H1 (cell line): Measurements from ENCODE around the gene CHD9. TPM values are rescaled to one million over a fixed set of nuclear protein-coding genes. Genes with fewer than 3 reads are reported as not detected.

Source experiments
- CTCF ChIA-PET: fragments of 300-600 bp; sonication (Branson Sonifier 250); formaldehyde crosslinking; loops from one replicate; lab custom pipeline; 2021; ENCODE audit not compliant: partially characterized antibody; lab: Charles Lee
- POLR2A ChIA-PET: fragments of 300-600 bp; sonication (Branson Sonifier 250); formaldehyde crosslinking; loops from one replicate; lab custom pipeline; 2021; ENCODE audit warnings: inconsistent platforms; ENCODE audit not compliant: partially characterized antibody; lab: Charles Lee
- DNase-seq, 2 experiments: peaks; one replicate each; pipeline versions ENCODE4 v3.0.0 to v3.0.0-alpha.2; 2010 to 2022; ENCODE audit warnings: low spot score in 2 of 2, low read depth in 1 of 2, mixed read lengths in 1 of 2
- FAIRE-seq: peaks from 2 replicates; lab custom pipeline; 2011; peaks lifted over from hg19 to GRCh38; lab: Jason Lieb, UNC
- H2AFZ ChIP-seq: 2 replicates; pipeline ENCODE4 v1.8.1; 2012; ENCODE audit warnings: low read length, inconsistent platforms
- H2AK5ac ChIP-seq: 2 replicates; pipeline ENCODE4 v1.6.1; 2013; ENCODE audit warnings: low read depth, low read length
- H2BK120ac ChIP-seq: replicated peaks from 2 replicates; pipeline ENCODE3; 2013; ENCODE audit warnings: low read depth, low read length, inconsistent platforms
- H2BK12ac ChIP-seq: 2 replicates; pipeline ENCODE4 v1.6.1; 2013; ENCODE audit warnings: low read depth, low read length
- H2BK15ac ChIP-seq: 2 replicates; pipeline ENCODE4 v1.6.1; 2013; ENCODE audit warnings: low read length
- H2BK20ac ChIP-seq: 2 replicates; pipeline ENCODE4 v1.6.1; 2013; ENCODE audit warnings: low read length
- H2BK5ac ChIP-seq: 2 replicates; pipeline ENCODE4 v1.6.1; 2013; ENCODE audit warnings: low read depth, low read length
- H3K14ac ChIP-seq: 2 replicates; pipeline ENCODE4 v1.6.1; 2013; ENCODE audit warnings: inconsistent platforms; ENCODE audit not compliant: insufficient read length
- H3K18ac ChIP-seq: 2 replicates; pipeline ENCODE4 v1.6.1; 2013; ENCODE audit warnings: low read length; ENCODE audit errors: extremely low read depth
- H3K23ac ChIP-seq: 2 replicates; pipeline ENCODE4 v1.6.1; 2013; ENCODE audit warnings: inconsistent platforms; ENCODE audit not compliant: insufficient read length
- H3K23me2 ChIP-seq: 2 replicates; pipeline ENCODE4 v1.6.1; 2013; ENCODE audit warnings: low read depth, low read length
- H3K27ac ChIP-seq: 2 replicates; pipeline ENCODE4 v1.6.1; 2011; ENCODE audit warnings: low read depth, low read length, inconsistent platforms
- H3K27me3 ChIP-seq, 4 experiments: replicated peaks in 1 of 4; 1 replicate in 1 of 4; 2 replicates in 3 of 4; pipeline versions ENCODE4 v1.6.1 to v1.8.1; 2011 to 2013; ENCODE audit warnings: low read length in 3 of 4, mild to moderate bottlenecking in 3 of 4, inconsistent platforms in 2 of 4, mixed read lengths in 2 of 4, moderate library complexity in 1 of 4; ENCODE audit not compliant: control insufficient read depth in 3 of 4, insufficient read depth in 3 of 4; ENCODE audit errors: extremely low read depth in 1 of 4
- H3K36me3 ChIP-seq, 4 experiments: 2 replicates each; pipeline versions ENCODE4 v1.6.1 to v1.8.1; 2011 to 2013; ENCODE audit warnings: mild to moderate bottlenecking in 4 of 4, low read length in 3 of 4, moderate library complexity in 2 of 4, control low read depth in 1 of 4, inconsistent platforms in 1 of 4; ENCODE audit not compliant: insufficient read depth in 4 of 4, control insufficient read depth in 2 of 4
- H3K4ac ChIP-seq: replicated peaks from 2 replicates; pipeline ENCODE3; 2013; ENCODE audit warnings: low read length, low read depth, mixed read lengths, inconsistent platforms; ENCODE audit not compliant: insufficient read length
- H3K4me1 ChIP-seq, 4 experiments: replicated peaks in 1 of 4; 1 replicate in 1 of 4; 2 replicates in 3 of 4; pipeline versions ENCODE4 v1.6.1 to v1.8.1; 2011 to 2013; ENCODE audit warnings: low read length in 3 of 4, inconsistent platforms in 2 of 4, mixed read lengths in 1 of 4; ENCODE audit not compliant: insufficient read depth in 4 of 4, control insufficient read depth in 3 of 4
- H3K4me2 ChIP-seq, 2 experiments: 2 replicates each; pipeline versions ENCODE4 v1.6.1 to v1.8.1; 2011 to 2013; ENCODE audit warnings: low read depth in 2 of 2, low read length in 2 of 2, control low read depth in 1 of 2, inconsistent platforms in 1 of 2, mild to moderate bottlenecking in 1 of 2; ENCODE audit not compliant: insufficient read depth in 1 of 2
- H3K4me3 ChIP-seq, 4 experiments: fragments of 200-600, 300-600 bp in 1 of 4; sonication (generic), shearing (Covaris generic), sonication (Bioruptor Twin) in 1 of 4; 2 replicates each; pipeline versions ENCODE4 v1.5.1 to v1.8.1; 2011 to 2016; ENCODE audit warnings: low read length in 4 of 4, low read depth in 3 of 4, control low read depth in 2 of 4, inconsistent platforms in 2 of 4, mild to moderate bottlenecking in 2 of 4, mixed read lengths in 1 of 4, moderate library complexity in 1 of 4; ENCODE audit not compliant: insufficient read depth in 2 of 4; ENCODE audit errors: extremely low read depth in 1 of 4
- H3K56ac ChIP-seq: replicated peaks from 2 replicates; pipeline ENCODE3; 2013; ENCODE audit warnings: low read depth, mild to moderate bottlenecking, mixed read lengths, low read length, inconsistent platforms; ENCODE audit not compliant: insufficient read length
- H3K79me1 ChIP-seq: 2 replicates; pipeline ENCODE4 v1.6.1; 2013; ENCODE audit warnings: low read depth, low read length, control low read depth
- H3K79me2 ChIP-seq, 2 experiments: 2 replicates each; pipeline versions ENCODE4 v1.6.1 to v1.8.1; 2012 to 2013; ENCODE audit warnings: low read length in 2 of 2, mild to moderate bottlenecking in 2 of 2, inconsistent platforms in 1 of 2; ENCODE audit not compliant: insufficient read depth in 2 of 2, control insufficient read depth in 1 of 2
- H3K9ac ChIP-seq, 4 experiments: replicated peaks in 1 of 4; 1 replicate in 1 of 4; 2 replicates in 3 of 4; pipeline versions ENCODE4 v1.6.1 to v1.8.1; 2011 to 2013; ENCODE audit warnings: low read depth in 3 of 4, low read length in 3 of 4, control low read depth in 2 of 4, mild to moderate bottlenecking in 2 of 4, moderate library complexity in 2 of 4, inconsistent platforms in 1 of 4; ENCODE audit errors: extremely low read depth in 1 of 4
- H3K9me3 ChIP-seq, 2 experiments: 2 replicates each; pipeline versions ENCODE4 v1.6.1 to v1.8.1; 2012 to 2013; ENCODE audit warnings: mild to moderate bottlenecking in 2 of 2, moderate library complexity in 2 of 2, control low read depth in 1 of 2, inconsistent platforms in 1 of 2, low read depth in 1 of 2, low read length in 1 of 2, mixed read lengths in 1 of 2; ENCODE audit not compliant: insufficient read depth in 2 of 2
- H4K20me1 ChIP-seq, 2 experiments: replicated peaks in 1 of 2; 2 replicates each; pipeline versions ENCODE3 to v1.8.1; 2011 to 2013; ENCODE audit warnings: inconsistent platforms in 2 of 2, low read length in 2 of 2, mild to moderate bottlenecking in 1 of 2; ENCODE audit not compliant: insufficient read depth in 2 of 2, control insufficient read depth in 1 of 2
- H4K5ac ChIP-seq: 2 replicates; pipeline ENCODE4 v1.6.1; 2013; ENCODE audit warnings: low read length, low read depth, mixed read lengths, inconsistent platforms; ENCODE audit not compliant: insufficient read length
- H4K8ac ChIP-seq: 2 replicates; pipeline ENCODE4 v1.8.0; 2013; ENCODE audit warnings: mild to moderate bottlenecking, moderate library complexity, low read length, inconsistent platforms; ENCODE audit not compliant: insufficient read depth; ENCODE audit errors: extremely low read depth
- H4K91ac ChIP-seq: replicated peaks from 2 replicates; pipeline ENCODE3; 2013; ENCODE audit warnings: low read length, mixed read lengths, inconsistent platforms; ENCODE audit not compliant: insufficient read length
- KDM4A ChIP-seq: IDR thresholded peaks from one replicate; pipeline ENCODE4 v1.7.1; 2012; ENCODE audit warnings: low read depth, mild to moderate bottlenecking, moderate library complexity, low read length, inconsistent platforms; ENCODE audit not compliant: severe bottlenecking
- POLR2A ChIP-seq, 2 experiments: IDR thresholded peaks; 1 replicate in 1 of 2; 2 replicates in 1 of 2; pipeline ENCODE4 v1.6.1; 2011; ENCODE audit warnings: low read depth in 2 of 2, low read length in 2 of 2, mild to moderate bottlenecking in 2 of 2; ENCODE audit errors: control extremely low read depth in 1 of 2
- TCF12 ChIP-seq: IDR thresholded peaks from 2 replicates; pipeline ENCODE4 v1.6.1; 2011; ENCODE audit warnings: low read depth, mild to moderate bottlenecking, low read length
- ZNF274 ChIP-seq: IDR thresholded peaks from 2 replicates; pipeline ENCODE4 v1.7.0; 2012; ENCODE audit warnings: low read length, borderline replicate concordance; ENCODE audit errors: extremely low read depth
- WGBS, 2 experiments: shearing (Covaris generic) in 1 of 2; methylation state at CpG; one replicate each; pipeline versions ENCODE4 v1.1.6 to v1.1.7; 2013 to 2015; ENCODE audit warnings: low lambda C conversion rate in 2 of 2, mixed read lengths in 2 of 2, inconsistent platforms in 1 of 2, low coverage in 1 of 2, missing lambda C conversion rate in 1 of 2; ENCODE audit not compliant: insufficient replicate concordance in 2 of 2, insufficient coverage in 1 of 2, insufficient read length in 1 of 2; ENCODE audit errors: extremely low coverage in 1 of 2, missing lambda C conversion rate in 1 of 2; 5-methylcytosine and 5-hydroxymethylcytosine counted together
- polyA plus RNA-seq, 7 experiments: library from polyadenylated mRNA; depleted of rRNA in 3 of 7; stranded (reverse) in 5 of 7; unstranded in 2 of 7; fragments of >200 nt in 5 of 7; fragments of 200-250 nt in 2 of 7; gene quantifications; 1 replicate in 5 of 7; 2 replicates in 1 of 7; 4 replicates in 1 of 7; pipeline versions ENCODE4 v1.2.1 to v1.2.3, GENCODE V29; 2011 to 2013; ENCODE audit warnings: missing spikeins in 2 of 7, mixed read lengths in 2 of 7
- total RNA-seq: library from RNA; stranded (reverse); fragmentation: NEBNext Ultra II Directional; extraction: Animal tissue kit (Norgen Biotek cat#: 25700); gene quantifications from 2 replicates; pipeline ENCODE4 v1.2.1, GENCODE V29; 2021

Gene CHD9
- total and polyA plus RNA-seq, 2 of the 8 experiments (the other 6 are each of a cell fraction or from before 2014, with no cell fraction given) = 9.9 to 32.4 TPM

GRCh38 chr16:53115047-53115446 lies 60.3 kb downstream of the CHD9 start:
- ChIA-PET CTCF (no interaction called here), POLR2A (no interaction called here)
- no peak overlapping the region for H3K4ac ChIP-seq
- FAIRE-seq (no peak), DNase-seq (no peak)
- no peak overlapping the region for H4K8ac ChIP-seq
- H2AK5ac ChIP-seq = no peak overlapping the region
- no peaks in the 10 kb centered on the region for H3K9me3 ChIP-seq
- H3K18ac ChIP-seq = no peak overlapping the region
- no peak overlapping the region for H4K91ac ChIP-seq
- H3K4me1 ChIP-seq = peaks cover 0 to 2% (median 0%) of the 10 kb centered on the region in 4 experiments; a peak in 1 of 7 replicates
- no peak overlapping the region for H3K9ac ChIP-seq
- H3K27me3 ChIP-seq = no peaks in the 10 kb centered on the region
- H3K56ac ChIP-seq = no peak overlapping the region
- H3K79me2 ChIP-seq = no peaks in the 10 kb centered on the region
- H4K5ac ChIP-seq = no peak overlapping the region
- H3K23me2 ChIP-seq = no peaks in the 10 kb centered on the region
- no peak overlapping the region for H3K27ac ChIP-seq
- H2BK15ac ChIP-seq = no peak overlapping the region
- H3K36me3 ChIP-seq = no peaks in the 10 kb centered on the region
- no peak overlapping the region for H3K4me2 ChIP-seq
- no peak overlapping the region for H2BK20ac ChIP-seq
- H3K4me3 ChIP-seq = no peak overlapping the region
- H2BK5ac ChIP-seq = no peak overlapping the region
- H4K20me1 ChIP-seq = no peaks in the 10 kb centered on the region
- no peak overlapping the region for H2AFZ ChIP-seq
- 75% methylated on average over 2 of the region's 2 CpGs; no CpG with 5 or more reads in 1 of the 2 experiments for WGBS, 2 experiments
- no peak overlapping the region for H2BK12ac ChIP-seq
- no peak overlapping the region for H3K14ac ChIP-seq
- H3K23ac ChIP-seq = no peak overlapping the region
- H3K79me1 ChIP-seq = no peaks in the 10 kb centered on the region; the same call in 1 of the 2 replicates
- no peak overlapping the region for H2BK120ac ChIP-seq
- TF ChIP-seq TCF12 (no peak), ZNF274 (no peak), POLR2A (IDR thresholded peaks at IDR 0.05; ENCODE audit: control extremely low read depth in 1 of 2, low read depth in 2 of 2, low read length in 2 of 2) (no peak), KDM4A (no peak)
